BLaER1 treated with 17β-estradiol and CSF1 and Interleukin-3, amounts not matched to agents 10 nM and 100 nM (cell line): Measurements from ENCODE around the gene GAB1.

ENCODE experiments used
- H3K27ac ChIP-seq, 11 experiments: shearing (Covaris generic); formaldehyde crosslinking; 2 replicates each; pipeline ENCODE4 v1.8.1; 2022
- H3K27me3 ChIP-seq, 11 experiments: shearing (Covaris generic); formaldehyde crosslinking; 2 replicates each; pipeline ENCODE4 v1.8.1; 2022
- H3K36me3 ChIP-seq, 11 experiments: shearing (Covaris generic); formaldehyde crosslinking; 2 replicates each; pipeline ENCODE4 v1.8.1; 2022
- H3K4me1 ChIP-seq, 10 experiments: shearing (Covaris generic); formaldehyde crosslinking; 2 replicates each; pipeline ENCODE4 v1.8.1; 2022
- H3K4me2 ChIP-seq, 11 experiments: shearing (Covaris generic); formaldehyde crosslinking; 2 replicates each; pipeline ENCODE4 v1.8.1; 2022
- H3K4me3 ChIP-seq, 10 experiments: shearing (Covaris generic); formaldehyde crosslinking; 2 replicates each; pipeline ENCODE4 v1.8.1; 2022
- H3K9ac ChIP-seq, 11 experiments: shearing (Covaris generic); formaldehyde crosslinking; 2 replicates each; pipeline ENCODE4 v1.8.1; 2022
- H3K9me3 ChIP-seq, 11 experiments: shearing (Covaris generic); formaldehyde crosslinking; replicated peaks in 1 of 11; 2 replicates each; pipeline ENCODE4 v1.8.1; 2022
- H4K20me1 ChIP-seq, 11 experiments: shearing (Covaris generic); formaldehyde crosslinking; 2 replicates each; pipeline ENCODE4 v1.8.1; 2022
- Cebpa-rat ChIP-seq, 11 experiments: shearing (Covaris generic); IDR thresholded peaks; 2 replicates each; pipeline ENCODE4 v1.8.1; 2022

GAB1 gene

GRCh38 chr4:143335979-143336780 lies 496 bp upstream of the GAB1 start:
- peak overlapping the region; percentile 77 to 95 (median 85) for H3K4me2 ChIP-seq
- peaks cover 12 to 45% (median 42%) of the 10 kb centered on the region in 11 experiments; a peak in 19 of 22 replicates for H4K20me1 ChIP-seq
- peak overlapping the region; percentile 85 to 98 (median 91) for H3K27ac ChIP-seq
- peak overlapping the region; percentile 89 to 97 (median 94) for H3K9ac ChIP-seq
- peak overlapping the region; percentile 73 to 99 (median 88) for H3K4me3 ChIP-seq
- H3K9me3 ChIP-seq, result no peaks in the 10 kb centered on the region
- peaks cover 0 to 2% (median 0%) of the 10 kb centered on the region in 11 experiments; a peak in 3 of 22 replicates for H3K36me3 ChIP-seq
- TF ChIP-seq Cebpa-rat (IDR thresholded peaks at IDR 0.05), result no peak
- H3K4me1 ChIP-seq, result peaks cover 29 to 46% (median 41%) of the 10 kb centered on the region in 10 experiments
- no peaks in the 10 kb centered on the region for H3K27me3 ChIP-seq

- H3K9me3 ChIP-seq, result no peaks in the 10 kb centered on the region
- peaks cover 0 to 7% (median 0%) of the 10 kb centered on the region in 11 experiments; a peak in 4 of 22 replicates for H3K36me3 ChIP-seq
- H3K4me2 ChIP-seq, result peak overlapping the region; percentile 69 to 95 (median 90)
- peaks cover 29 to 50% (median 43%) of the 10 kb centered on the region in 10 experiments for H3K4me1 ChIP-seq
- no peaks in the 10 kb centered on the region for H3K27me3 ChIP-seq
- no peak for TF ChIP-seq Cebpa-rat (IDR thresholded peaks at IDR 0.05)
- H3K4me3 ChIP-seq, result peak overlapping the region; percentile 73 to 99 (median 88)
- H4K20me1 ChIP-seq, result peaks cover 16 to 60% (median 57%) of the 10 kb centered on the region in 11 experiments; a peak in 19 of 22 replicates
- H3K27ac ChIP-seq, result peak overlapping the region; percentile 85 to 98 (median 91); a peak in 21 of 22 replicates
- H3K9ac ChIP-seq, result peak overlapping the region; percentile 89 to 97 (median 94)
Observed at GRCh38 chr4:143337600-143338287, 1.1 kb downstream of the GAB1 start.

- TF ChIP-seq Cebpa-rat (IDR thresholded peaks at IDR 0.05), result no peak
- H3K9ac ChIP-seq, result peak overlapping the region; percentile 89 to 97 (median 94)
- H3K4me2 ChIP-seq, result peak overlapping the region; percentile 69 to 95 (median 90)
- peaks cover 29 to 51% (median 44%) of the 10 kb centered on the region in 10 experiments for H3K4me1 ChIP-seq
- H3K9me3 ChIP-seq, result no peaks in the 10 kb centered on the region
- peak overlapping the region in 8 of 11 experiments; percentile 85 to 98 (median 89); a peak in 13 of 22 replicates for H3K27ac ChIP-seq
- peaks cover 16 to 66% (median 63%) of the 10 kb centered on the region in 11 experiments; a peak in 19 of 22 replicates for H4K20me1 ChIP-seq
- no peaks in the 10 kb centered on the region for H3K27me3 ChIP-seq
- H3K36me3 ChIP-seq, result peaks cover 0 to 7% (median 0%) of the 10 kb centered on the region in 11 experiments; a peak in 4 of 22 replicates
- H3K4me3 ChIP-seq, result peak overlapping the region; percentile 73 to 99 (median 88)
Observed at GRCh38 chr4:143338313-143338712, 1.6 kb downstream of the GAB1 start.

GRCh38 chr4:143339497-143339896 lies 2.8 kb downstream of the GAB1 start:
- Histone ChIP-seq H3K27me3 (no peaks in the 10 kb centered on the region), H3K9ac (peak overlapping the region in 8 of 11 experiments; percentile 16 to 95 (median 92); a peak in 6 of 22 replicates), H4K20me1 (peaks cover 16 to 78% (median 69%) of the 10 kb centered on the region in 11 experiments; a peak in 19 of 22 replicates), H3K36me3 (peaks cover 0 to 14% (median 4%) of the 10 kb centered on the region in 11 experiments; a peak in 8 of 22 replicates), H3K9me3 (no peaks in the 10 kb centered on the region), H3K4me3 (peak overlapping the region in 7 of 10 experiments; percentile 82 to 99 (median 88); a peak in 11 of 20 replicates), H3K4me1 (peaks cover 29 to 55% (median 44%) of the 10 kb centered on the region in 10 experiments), H3K27ac (no peak overlapping the region), H3K4me2 (peak overlapping the region; percentile 69 to 95 (median 90))
- no peak for TF ChIP-seq Cebpa-rat (IDR thresholded peaks at IDR 0.05)

- Histone ChIP-seq H3K27ac (no peak overlapping the region), H3K4me1 (peaks cover 18 to 44% (median 35%) of the 10 kb centered on the region in 10 experiments), H4K20me1 (peaks cover 16 to 90% (median 73%) of the 10 kb centered on the region in 11 experiments; a peak in 19 of 22 replicates), H3K4me3 (no peak overlapping the region), H3K27me3 (no peaks in the 10 kb centered on the region), H3K36me3 (peaks cover 0 to 22% (median 6%) of the 10 kb centered on the region in 11 experiments; a peak in 9 of 22 replicates), H3K9me3 (no peaks in the 10 kb centered on the region), H3K9ac (no peak overlapping the region), H3K4me2 (peak overlapping the region in 8 of 11 experiments; percentile 6 to 95 (median 36); a peak in 12 of 22 replicates)
- TF ChIP-seq Cebpa-rat (IDR thresholded peaks at IDR 0.05), result no peak
Observed at GRCh38 chr4:143341186-143341755, 4.6 kb downstream of the GAB1 start.

- Histone ChIP-seq H3K36me3 (peaks cover 0 to 35% (median 6%) of the 10 kb centered on the region in 11 experiments; a peak in 12 of 22 replicates), H3K4me1 (peaks cover 15 to 39% (median 31%) of the 10 kb centered on the region in 10 experiments), H3K27ac (no peak overlapping the region), H3K4me3 (no peak overlapping the region), H3K27me3 (no peaks in the 10 kb centered on the region), H4K20me1 (peaks cover 8 to 81% (median 61%) of the 10 kb centered on the region in 11 experiments; a peak in 19 of 22 replicates), H3K9ac (no peak overlapping the region), H3K9me3 (peaks cover 0 to under 1% (median 0%) of the 10 kb centered on the region in 11 experiments; a peak in 2 of 22 replicates), H3K4me2 (no peak overlapping the region)
- TF ChIP-seq Cebpa-rat (IDR thresholded peaks at IDR 0.05), result no peak
Observed at GRCh38 chr4:143343276-143343831, 6.7 kb downstream of the GAB1 start.

- Histone ChIP-seq H4K20me1 (peaks cover 8 to 74% (median 54%) of the 10 kb centered on the region in 11 experiments; a peak in 19 of 22 replicates), H3K27ac (no peak overlapping the region), H3K4me1 (peaks cover 8 to 32% (median 24%) of the 10 kb centered on the region in 10 experiments), H3K4me3 (no peak overlapping the region), H3K9ac (no peak overlapping the region), H3K36me3 (peaks cover 0 to 35% (median 6%) of the 10 kb centered on the region in 11 experiments; a peak in 15 of 22 replicates), H3K9me3 (peaks cover 0 to 7% (median 0%) of the 10 kb centered on the region in 11 experiments; a peak in 5 of 22 replicates), H3K4me2 (no peak overlapping the region), H3K27me3 (no peaks in the 10 kb centered on the region)
- TF ChIP-seq Cebpa-rat (IDR thresholded peaks at IDR 0.05), result no peak
Observed at GRCh38 chr4:143344041-143344440, 7.4 kb downstream of the GAB1 start.

- H3K9me3 ChIP-seq, result peaks cover 0 to 14% (median 1%) of the 10 kb centered on the region in 11 experiments; a peak in 10 of 22 replicates
- H3K4me1 ChIP-seq, result peaks cover under 1 to 26% (median 17%) of the 10 kb centered on the region in 10 experiments; a peak in 19 of 20 replicates
- no peak overlapping the region for H3K27ac ChIP-seq
- no peaks in the 10 kb centered on the region for H3K27me3 ChIP-seq
- no peak overlapping the region for H3K4me3 ChIP-seq
- no peak overlapping the region for H3K9ac ChIP-seq
- peaks cover 6 to 67% (median 47%) of the 10 kb centered on the region in 11 experiments; a peak in 18 of 22 replicates for H4K20me1 ChIP-seq
- no peak for TF ChIP-seq Cebpa-rat (IDR thresholded peaks at IDR 0.05)
- peaks cover 0 to 35% (median 9%) of the 10 kb centered on the region in 11 experiments; a peak in 16 of 22 replicates for H3K36me3 ChIP-seq
- no peak overlapping the region for H3K4me2 ChIP-seq
Observed at GRCh38 chr4:143344774-143345173, 8.1 kb downstream of the GAB1 start.
